Natural killer cell (primary cell): ENCODE measurements around the gene IMPG1. TPM values are rescaled to one million over a fixed set of nuclear protein-coding genes. Genes with fewer than 3 reads are reported as not detected.

Source experiments
- ATAC-seq, 3 donors: fragments of 150-1000 bp in 2 of 3; fragments of 200-7000 bp in 1 of 3; cut with Tn5 transposase; 1 replicate in 1 of 3; 2 replicates in 2 of 3; pipeline ENCODE4 v1.10.0; 2021; ENCODE audit warnings: mild to moderate bottlenecking in 2 of 3, moderate library complexity in 2 of 3
- DNase-seq, 2 donors: peaks; one replicate each; pipeline versions ENCODE4 v3.0.0 to v3.0.0-alpha.2; 2013 to 2021; ENCODE audit warnings: mixed read lengths in 1 of 2
- H3K27ac ChIP-seq: one replicate; pipeline ENCODE4 v1.5.1; 2013; ENCODE audit warnings: mild to moderate bottlenecking, low read length
- H3K27me3 ChIP-seq: one replicate; pipeline ENCODE4 v1.6.1; 2013; ENCODE audit warnings: low read length; ENCODE audit not compliant: control insufficient read depth, insufficient read depth
- H3K36me3 ChIP-seq: one replicate; pipeline ENCODE4 v1.6.1; 2013; ENCODE audit warnings: low read length; ENCODE audit not compliant: control insufficient read depth, insufficient read depth
- H3K4me1 ChIP-seq: one replicate; pipeline ENCODE4 v1.6.1; 2013; ENCODE audit warnings: low read length; ENCODE audit not compliant: control insufficient read depth, insufficient read depth
- H3K4me3 ChIP-seq: one replicate; pipeline ENCODE4 v1.5.1; 2013; ENCODE audit warnings: low read length
- H3K9me3 ChIP-seq: one replicate; pipeline ENCODE4 v1.6.1; 2013; ENCODE audit warnings: low read length; ENCODE audit not compliant: control insufficient read depth, insufficient read depth
- H3K27ac Mint-ChIP-seq, 2 donors: one replicate each; pipeline ENCODE4 v1.8.0; 2022; ENCODE audit warnings: mild to moderate bottlenecking in 2 of 2, mixed read lengths in 2 of 2, moderate library complexity in 1 of 2
- H3K27me3 Mint-ChIP-seq, 2 donors: one replicate each; pipeline ENCODE4 v1.8.0; 2022; ENCODE audit warnings: low read depth in 2 of 2, mixed read lengths in 2 of 2
- H3K36me3 Mint-ChIP-seq: one replicate; pipeline ENCODE4 v1.8.0; 2022; ENCODE audit warnings: mixed read lengths
- H3K4me1 Mint-ChIP-seq, 2 donors: one replicate each; pipeline ENCODE4 v1.8.0; 2022; ENCODE audit warnings: mixed read lengths in 2 of 2
- H3K4me3 Mint-ChIP-seq: one replicate; pipeline ENCODE4 v1.8.0; 2022; ENCODE audit warnings: mild to moderate bottlenecking, moderate library complexity, mixed read lengths
- H3K9me3 Mint-ChIP-seq, 2 donors: one replicate each; pipeline ENCODE4 v1.8.0; 2022; ENCODE audit warnings: mixed read lengths in 2 of 2
- WGBS: methylation state at CpG from one replicate; pipeline ENCODE4 v1.1.7; 2013; ENCODE audit warnings: missing lambda C conversion rate; ENCODE audit not compliant: insufficient coverage; 5-methylcytosine and 5-hydroxymethylcytosine counted together
- intact Hi-C: fragments of 100-400 bp; cut with micrococcal nuclease; formaldehyde crosslinking; loops from one replicate; pipeline ENCODE4 v1.14.2; 2022
- total RNA-seq, 4 donors: library from RNA; stranded (reverse); fragments of 120-200 nt in 1 of 4; gene quantifications; one replicate each; pipeline versions ENCODE4 v1.2.3 to v1.2.4, GENCODE V29; 2013 to 2022
- TF ChIP-seq, protein P1 (sequence below): fragments of 200-600 bp; IDR thresholded peaks from one replicate; pipeline ENCODE4 v1.8.0; 2022; ENCODE audit warnings: antibody characterized with exemption

IMPG1 gene
- total RNA-seq, 3 donors from 2014 or later (not counting 1 experiment from before 2014, with no cell fraction given) = not detected

GRCh38 chr6:76026101-76026500 is 46.4 kb downstream of the IMPG1 start:
- 91% methylated on average over 6 of the region's 6 CpGs for WGBS
- no peaks in the 10 kb centered on the region for H3K27me3 Mint-ChIP-seq
- no peaks in the 10 kb centered on the region for H3K4me1 Mint-ChIP-seq
- H3K36me3 ChIP-seq = no peaks in the 10 kb centered on the region
- H3K4me3 Mint-ChIP-seq = no peak overlapping the region
- H3K9me3 ChIP-seq = peaks cover 20% of the 10 kb centered on the region
- H3K4me3 ChIP-seq = no peak overlapping the region
- intact Hi-C loops = no loop called here
- peaks cover 16% of the 10 kb centered on the region for H3K36me3 Mint-ChIP-seq
- TF ChIP-seq, protein P1, sequence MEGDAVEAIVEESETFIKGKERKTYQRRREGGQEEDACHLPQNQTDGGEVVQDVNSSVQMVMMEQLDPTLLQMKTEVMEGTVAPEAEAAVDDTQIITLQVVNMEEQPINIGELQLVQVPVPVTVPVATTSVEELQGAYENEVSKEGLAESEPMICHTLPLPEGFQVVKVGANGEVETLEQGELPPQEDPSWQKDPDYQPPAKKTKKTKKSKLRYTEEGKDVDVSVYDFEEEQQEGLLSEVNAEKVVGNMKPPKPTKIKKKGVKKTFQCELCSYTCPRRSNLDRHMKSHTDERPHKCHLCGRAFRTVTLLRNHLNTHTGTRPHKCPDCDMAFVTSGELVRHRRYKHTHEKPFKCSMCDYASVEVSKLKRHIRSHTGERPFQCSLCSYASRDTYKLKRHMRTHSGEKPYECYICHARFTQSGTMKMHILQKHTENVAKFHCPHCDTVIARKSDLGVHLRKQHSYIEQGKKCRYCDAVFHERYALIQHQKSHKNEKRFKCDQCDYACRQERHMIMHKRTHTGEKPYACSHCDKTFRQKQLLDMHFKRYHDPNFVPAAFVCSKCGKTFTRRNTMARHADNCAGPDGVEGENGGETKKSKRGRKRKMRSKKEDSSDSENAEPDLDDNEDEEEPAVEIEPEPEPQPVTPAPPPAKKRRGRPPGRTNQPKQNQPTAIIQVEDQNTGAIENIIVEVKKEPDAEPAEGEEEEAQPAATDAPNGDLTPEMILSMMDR = no peak
- ATAC-seq (no peak), DNase-seq (no peak)
- no peaks in the 10 kb centered on the region for H3K27me3 ChIP-seq
- no peaks in the 10 kb centered on the region for H3K4me1 ChIP-seq
- no peak overlapping the region for H3K27ac ChIP-seq
- H3K9me3 Mint-ChIP-seq = peaks cover 12 to 19% of the 10 kb centered on the region in 2 donors
- no peak overlapping the region for H3K27ac Mint-ChIP-seq

GRCh38 chr6:76014626-76015530 is 57.6 kb downstream of the IMPG1 start:
- no peak overlapping the region for H3K27ac ChIP-seq
- H3K4me1 ChIP-seq = no peaks in the 10 kb centered on the region
- Mint-ChIP-seq H3K36me3 (no peaks in the 10 kb centered on the region), H3K27ac (no peak overlapping the region), H3K9me3 (peaks cover 10 to 15% of the 10 kb centered on the region in 2 donors), H3K27me3 (no peaks in the 10 kb centered on the region), H3K4me3 (no peak overlapping the region), H3K4me1 (no peaks in the 10 kb centered on the region)
- intact Hi-C loops = no loop called here
- H3K36me3 ChIP-seq = no peaks in the 10 kb centered on the region
- H3K4me3 ChIP-seq = no peak overlapping the region
- H3K27me3 ChIP-seq = no peaks in the 10 kb centered on the region
- ATAC-seq (no peak), DNase-seq (no peak)
- peaks cover 8% of the 10 kb centered on the region for H3K9me3 ChIP-seq
- 84% methylated on average over 6 of the region's 6 CpGs for WGBS
- TF ChIP-seq, protein P1 = no peak

DNA sequence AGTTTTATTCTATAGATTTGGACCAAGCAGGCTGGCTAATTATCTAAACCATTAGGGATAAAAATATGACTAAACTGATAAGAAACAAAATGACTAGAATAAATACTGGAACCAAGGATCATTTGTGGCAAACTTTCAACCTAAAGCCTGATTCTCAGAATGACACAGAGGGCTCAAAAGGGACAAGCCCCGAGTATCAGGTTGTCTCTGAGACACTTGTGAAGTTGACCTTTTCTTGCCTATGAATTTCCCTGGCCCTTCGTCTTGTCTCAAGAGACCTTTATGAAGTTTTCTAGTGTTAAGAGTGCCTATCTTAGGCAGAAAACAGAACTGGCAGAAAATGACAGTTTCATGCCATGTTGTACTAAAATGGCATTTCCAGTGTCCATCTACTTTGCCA is 68.3 kb downstream of the IMPG1 start:
- Histone ChIP-seq H3K27me3 (no peaks in the 10 kb centered on the region), H3K4me3 (no peak overlapping the region), H3K36me3 (no peaks in the 10 kb centered on the region), H3K9me3 (no peaks in the 10 kb centered on the region), H3K27ac (no peak overlapping the region), H3K4me1 (no peaks in the 10 kb centered on the region)
- H3K4me1 Mint-ChIP-seq = no peaks in the 10 kb centered on the region
- TF ChIP-seq, protein P1 = no peak
- no peak overlapping the region for H3K4me3 Mint-ChIP-seq
- WGBS = 62% methylated on average over 2 of the region's 2 CpGs
- no peak for DNase-seq
- ATAC-seq = no peak
- H3K36me3 Mint-ChIP-seq = no peaks in the 10 kb centered on the region
- H3K27me3 Mint-ChIP-seq = no peaks in the 10 kb centered on the region
- intact Hi-C loops = no loop called here
- peaks cover 0 to 4% of the 10 kb centered on the region in 2 donors for H3K9me3 Mint-ChIP-seq
- H3K27ac Mint-ChIP-seq = no peak overlapping the region
